GM12878 (cell line): ENCODE results near the gene KRTAP5-6. TPM values are rescaled to one million over a fixed set of nuclear protein-coding genes. Genes with fewer than 3 reads are reported as not detected.

Source experiments
- ATAC-seq: fragments of 200-7000 bp; cut with Tn5 transposase; 3 replicates; pipeline ENCODE4 v1.9.1; 2020; ENCODE audit warnings: mild to moderate bottlenecking, moderate library complexity
- BruUV-seq: library from RNA; stranded (reverse); fragments of 400-500 nt; replicated peaks from 2 replicates; lab custom pipeline; 2021; lab: Mats Ljungman, UMichigan
- CTCF ChIA-PET: fragments of 300-600 bp; sonication (Branson Sonifier 250); formaldehyde crosslinking; extraction: SDS; loops from one replicate; lab custom pipeline; 2021; ENCODE audit warnings: inconsistent platforms; lab: Yijun Ruan, JAX
- POLR2A ChIA-PET: fragments of 350-600 bp; formaldehyde crosslinking; extraction: SDS; loops from one replicate; lab custom pipeline; 2021; ENCODE audit warnings: inconsistent platforms; lab: Charles Lee
- RAD21 ChIA-PET: fragments of 300-600 bp; sonication (Branson Sonifier 250); formaldehyde crosslinking; loops from one replicate; lab custom pipeline; 2023; ENCODE audit warnings: antibody characterized with exemption; ENCODE audit not compliant: unreplicated experiment; lab: Charles Lee
- SMC1A ChIA-PET: fragments of 300-600 bp; sonication (Branson Sonifier 250); formaldehyde crosslinking; loops from one replicate; lab custom pipeline; 2023; ENCODE audit not compliant: unreplicated experiment, uncharacterized antibody; lab: Charles Lee
- DNase-seq: peaks from one replicate; pipeline ENCODE4 v3.0.0-alpha.2; 2011; ENCODE audit warnings: low read depth, low spot score
- FAIRE-seq: peaks from 3 replicates; lab custom pipeline; 2011; peaks lifted over from hg19 to GRCh38; lab: Jason Lieb, UNC
- H2AFZ ChIP-seq: 2 replicates; pipeline ENCODE4 v1.6.0; 2011; ENCODE audit warnings: low read depth, low read length, control low read depth; ENCODE audit not compliant: control insufficient read depth
- H3K27ac ChIP-seq: 2 replicates; pipeline ENCODE4 v1.5.1; 2011; ENCODE audit warnings: control low read depth; ENCODE audit not compliant: control insufficient read depth, insufficient read depth
- H3K27me3 ChIP-seq, 2 experiments: replicated peaks in 1 of 2; 2 replicates each; pipeline versions ENCODE4 v1.6.0 to v1.6.1; 2011; ENCODE audit warnings: low read length in 1 of 2; ENCODE audit not compliant: control insufficient read depth in 2 of 2, insufficient read depth in 2 of 2
- H3K36me3 ChIP-seq, 2 experiments: 2 replicates each; pipeline ENCODE4 v1.5.1; 2011; ENCODE audit warnings: low read length in 1 of 2; ENCODE audit not compliant: control insufficient read depth in 2 of 2, insufficient read depth in 2 of 2
- H3K4me1 ChIP-seq: 2 replicates; pipeline ENCODE4 v1.6.1; 2011; ENCODE audit warnings: mild to moderate bottlenecking, low read length, moderate library complexity, mixed read lengths; ENCODE audit not compliant: control insufficient read depth, insufficient read depth
- H3K4me2 ChIP-seq: 2 replicates; pipeline ENCODE4 v1.6.0; 2011; ENCODE audit warnings: control low read depth; ENCODE audit not compliant: control insufficient read depth, insufficient read depth
- H3K4me3 ChIP-seq: fragments of 200-600 bp; sonication (generic); 2 replicates; pipeline ENCODE4 v1.5.1; 2016
- H3K79me2 ChIP-seq: 2 replicates; pipeline ENCODE4 v1.6.0; 2011; ENCODE audit warnings: low read length; ENCODE audit not compliant: control insufficient read depth, insufficient read depth
- H3K9ac ChIP-seq: 2 replicates; pipeline ENCODE4 v1.8.0; 2011; ENCODE audit warnings: low read length, control low read depth, mixed read lengths; ENCODE audit not compliant: control insufficient read depth, insufficient read depth
- H3K9me3 ChIP-seq: replicated peaks from 3 replicates; pipeline ENCODE4 v1.5.1; 2011; ENCODE audit warnings: mild to moderate bottlenecking, low read length; ENCODE audit not compliant: control insufficient read depth, insufficient read depth
- H4K20me1 ChIP-seq: 2 replicates; pipeline ENCODE4 v1.6.0; 2011; ENCODE audit not compliant: control insufficient read depth, insufficient read depth
- CTCF ChIP-seq, 3 experiments: IDR thresholded peaks in 2 of 3; conservative IDR thresholded peaks in 1 of 3; 2 replicates each; pipeline ENCODE4 v1.5.1; 2011; ENCODE audit warnings: low read depth in 3 of 3, low read length in 3 of 3, mild to moderate bottlenecking in 3 of 3, control low read depth in 2 of 3, moderate library complexity in 2 of 3, inconsistent platforms in 1 of 3, mixed read lengths in 1 of 3; ENCODE audit not compliant: control insufficient read depth in 2 of 3, insufficient read depth in 1 of 3; ENCODE audit errors: extremely low read depth in 1 of 3
- POLR2AphosphoS5 ChIP-seq: IDR thresholded peaks from 2 replicates; pipeline ENCODE4 v1.6.1; 2011; ENCODE audit warnings: mild to moderate bottlenecking, low read length, inconsistent platforms
- SMC3 ChIP-seq: IDR thresholded peaks from 2 replicates; pipeline ENCODE4 v1.6.1; 2011; ENCODE audit warnings: low read length, improper control_type of control experiment, borderline replicate concordance
- TARDBP ChIP-seq: IDR thresholded peaks from 2 replicates; pipeline ENCODE4 v1.6.1; 2016; ENCODE audit warnings: borderline replicate concordance
- ZBTB40 ChIP-seq: fragments of 450-650 bp; IDR thresholded peaks from 2 replicates; pipeline ENCODE4 v1.6.1; 2016; ENCODE audit warnings: mild to moderate bottlenecking, moderate library complexity, borderline replicate concordance
- ZNF207 ChIP-seq: fragments of 450-650 bp; IDR thresholded peaks from 2 replicates; pipeline ENCODE4 v1.6.1; 2014; ENCODE audit warnings: antibody characterized with exemption, mild to moderate bottlenecking, borderline replicate concordance
- WGBS: methylation state at CpG from one replicate; pipeline ENCODE4 v1.1.6; 2016; ENCODE audit warnings: low lambda C conversion rate; ENCODE audit not compliant: insufficient replicate concordance, insufficient coverage; ENCODE audit errors: missing lambda C conversion rate; 5-methylcytosine and 5-hydroxymethylcytosine counted together
- in situ Hi-C: fragments of 300-500 bp; cut with MboI; formaldehyde crosslinking; loops from 9 replicates; pipeline ENCODE4 v1.14.3; 2018; ENCODE audit warnings: mixed read lengths
- intact Hi-C: fragments of 100-400 bp; cut with micrococcal nuclease; formaldehyde crosslinking; loops from one replicate; pipeline ENCODE4 v1.14.2; 2022; ENCODE audit not compliant: unreplicated experiment
- polyA plus RNA-seq, 11 experiments: library from polyadenylated mRNA; depleted of rRNA in 4 of 11; unstranded in 6 of 11; stranded (reverse) in 5 of 11; fragments of >200 nt; fragmentation: Nextera tagmentation in 4 of 11; fragmentation: Illumina TruSeq in 1 of 11; extraction: Ambion mirVana in 4 of 11; extraction: Trizol in 1 of 11; gene quantifications; 1 replicate in 1 of 11; 2 replicates in 10 of 11; pipeline versions ENCODE4 v1.2.1 to v1.2.3, GENCODE V29; 2011 to 2016; ENCODE audit warnings: inconsistent platforms in 2 of 11, missing spikeins in 2 of 11, low read depth in 1 of 11
- total RNA-seq, 4 experiments: library from RNA; depleted of rRNA in 3 of 4; stranded (reverse); fragments of >200 nt in 3 of 4; fragmentation: Illumina TruSeq in 1 of 4; extraction: Trizol in 1 of 4; gene quantifications; 2 replicates each; pipeline versions ENCODE4 v1.2.1 to v1.2.3, GENCODE V29; 2013 to 2021

Gene KRTAP5-6
- total and polyA plus RNA-seq, 10 of the 15 experiments (the other 5 are each of a cell fraction or from before 2014, with no cell fraction given), result not detected

- intact Hi-C loops, result no loop called here
- H3K9me3 ChIP-seq, result peaks cover 2% of the 10 kb centered on the region; the same call in 2 of the 3 replicates
- TF ChIP-seq TARDBP (no peak), SMC3 (no peak), ZBTB40 (no peak), CTCF (IDR thresholded peaks at IDR 0.05 in 2 of 3, conservative IDR thresholded peaks at IDR 0.05 in 1 of 3; ENCODE audit: control insufficient read depth in 2 of 3, extremely low read depth in 1 of 3, insufficient read depth in 1 of 3, low read depth in 3 of 3, low read length in 3 of 3) (no peak), ZNF207 (no peak), POLR2AphosphoS5 (no peak)
- no peaks in the 10 kb centered on the region for H3K79me2 ChIP-seq
- no TSS peak for BruUV-seq
- FAIRE-seq, result no peak
- H4K20me1 ChIP-seq, result no peaks in the 10 kb centered on the region
- WGBS, result 53% methylated on average over 16 of the region's 16 CpGs
- H3K4me2 ChIP-seq, result no peak overlapping the region
- no peak overlapping the region for H3K4me3 ChIP-seq
- H3K36me3 ChIP-seq, result no peaks in the 10 kb centered on the region
- 0 out of 4 replicates have a peak, but pooled peaks cover 0 to 3% of the 10 kb centered on the region in 2 experiments for H3K27me3 ChIP-seq
- ATAC-seq, result no peak
- no peak overlapping the region for H3K27ac ChIP-seq
- CTCF ChIA-PET, result no interaction called here
- in situ Hi-C loops, result no loop called here
- RAD21 ChIA-PET, result no interaction called here
- POLR2A ChIA-PET, result no interaction called here
- H3K4me1 ChIP-seq, result no peaks in the 10 kb centered on the region
- H3K9ac ChIP-seq, result no peak overlapping the region
- SMC1A ChIA-PET, result no interaction called here
- no peak for DNase-seq
- no peak overlapping the region for H2AFZ ChIP-seq
Observed at GRCh38 chr11:1735271-1735670, 38.3 kb downstream of the KRTAP5-6 start.
